ENCODE results near the gene PTCD2. TPM values are rescaled to one million over a fixed set of nuclear protein-coding genes. Genes with fewer than 3 reads are reported as not detected.

The PTCD2 gene
- polyA plus RNA-seq, 4 donors, result 9.2 to 14.8 (median 12.0) TPM

DNA sequence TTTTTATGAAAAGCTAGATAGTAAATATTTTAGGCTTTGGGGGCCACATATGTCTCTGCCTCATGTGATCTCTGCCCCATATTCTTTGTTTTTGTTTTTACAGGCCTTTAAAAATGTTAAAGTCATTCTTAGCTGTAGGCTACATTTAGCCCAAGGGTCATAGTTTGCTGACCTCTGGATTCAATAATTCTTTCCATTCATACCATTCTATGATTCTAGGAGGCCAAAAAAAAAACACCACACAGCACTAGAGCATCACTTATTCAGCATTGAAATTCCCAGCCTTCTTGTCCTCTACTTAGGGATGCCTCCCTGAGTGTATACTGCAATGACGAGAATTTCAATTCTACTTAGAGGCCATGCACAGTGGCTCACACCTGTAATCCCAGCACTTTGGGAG, 17.0 kb downstream of the PTCD2 start:
- DNase-seq (ENCODE audit: low read depth in 4 of 4, low spot score in 3 of 4), result no peak

DNA sequence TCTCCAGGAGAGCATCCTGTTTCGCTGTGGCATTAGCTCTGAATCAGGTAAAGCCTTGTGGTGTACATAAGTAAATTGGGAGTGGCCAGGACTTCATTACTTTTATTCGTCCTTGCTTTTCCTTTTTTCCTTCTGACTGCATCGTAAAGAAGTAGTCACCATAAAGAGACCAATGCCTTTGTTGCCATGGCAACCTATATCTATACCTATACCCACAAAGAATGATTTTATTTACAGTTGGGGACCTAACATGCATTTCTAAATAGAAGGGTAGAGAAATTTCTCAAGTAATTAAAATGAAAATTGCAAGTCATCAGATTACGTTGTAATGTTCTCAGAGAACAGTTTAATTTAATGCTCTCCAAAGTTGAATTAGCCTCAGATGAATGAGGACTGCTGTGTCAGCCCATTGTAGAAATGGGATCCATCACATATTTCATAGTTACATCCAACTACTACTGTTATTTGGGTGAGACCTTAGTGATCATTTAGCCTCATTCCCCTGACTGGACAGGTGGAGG, 18.6 kb downstream of the PTCD2 start:
- DNase-seq (ENCODE audit: low read depth in 4 of 4, low spot score in 3 of 4), result no peak

- DNase-seq (ENCODE audit: low read depth in 4 of 4, low spot score in 3 of 4), result no peak
Measured at GRCh38 chr5:72346398-72346797, 26.2 kb downstream of the PTCD2 start.

DNA sequence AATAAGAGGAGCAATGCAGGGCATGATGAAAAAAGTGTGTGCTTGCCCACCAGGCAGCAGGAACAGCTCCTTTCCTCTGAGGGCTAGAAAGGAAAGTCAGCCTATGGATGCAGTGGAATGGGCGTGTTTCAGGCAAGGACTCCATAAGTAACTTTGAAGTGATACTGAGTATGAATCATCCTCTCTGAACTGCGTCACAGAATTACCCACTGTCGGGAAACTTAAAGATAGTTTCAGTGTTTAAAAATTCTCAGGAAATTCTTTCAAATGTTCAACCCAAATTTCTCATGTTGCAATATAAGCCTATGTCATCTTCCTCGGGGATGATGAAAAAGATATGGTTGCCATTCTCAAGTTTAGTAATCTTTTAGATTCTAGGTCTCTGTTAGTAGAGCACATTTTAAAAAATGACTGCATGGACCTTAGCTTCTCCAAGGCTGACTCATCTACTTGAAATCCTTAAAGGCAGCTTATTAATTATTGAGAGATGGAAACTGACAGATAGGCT, 27.7 kb downstream of the PTCD2 start:
- DNase-seq (ENCODE audit: low read depth in 4 of 4, low spot score in 3 of 4), result no peak

DNA sequence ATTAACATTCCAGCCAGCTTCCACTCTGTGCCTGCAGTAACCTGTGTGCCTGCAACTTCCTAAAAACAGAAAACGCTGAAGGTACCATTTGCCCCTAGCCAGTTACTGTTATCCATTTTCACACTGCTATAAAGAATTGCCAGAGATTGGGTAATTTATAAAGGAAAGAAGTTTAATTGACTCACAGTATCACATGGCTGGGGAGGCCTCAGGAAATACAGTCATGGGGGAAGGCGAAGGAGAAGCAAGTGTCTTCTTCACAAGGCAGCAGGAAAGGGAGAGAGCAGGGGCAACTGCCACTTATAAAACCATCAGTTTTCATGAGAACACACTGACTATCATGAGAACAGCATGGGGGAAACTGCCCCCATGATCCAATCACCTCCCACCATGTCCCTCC, 31.2 kb downstream of the PTCD2 start:
- no peak for DNase-seq (ENCODE audit: low read depth in 4 of 4, low spot score in 3 of 4)

GRCh38 chr5:72352616-72353015, 32.4 kb downstream of the PTCD2 start:
- no peak for DNase-seq (ENCODE audit: low read depth in 4 of 4, low spot score in 3 of 4)

- no peak for DNase-seq (ENCODE audit: low read depth in 4 of 4, low spot score in 3 of 4)
Measured at GRCh38 chr5:72353046-72353445, 32.9 kb downstream of the PTCD2 start.

DNA sequence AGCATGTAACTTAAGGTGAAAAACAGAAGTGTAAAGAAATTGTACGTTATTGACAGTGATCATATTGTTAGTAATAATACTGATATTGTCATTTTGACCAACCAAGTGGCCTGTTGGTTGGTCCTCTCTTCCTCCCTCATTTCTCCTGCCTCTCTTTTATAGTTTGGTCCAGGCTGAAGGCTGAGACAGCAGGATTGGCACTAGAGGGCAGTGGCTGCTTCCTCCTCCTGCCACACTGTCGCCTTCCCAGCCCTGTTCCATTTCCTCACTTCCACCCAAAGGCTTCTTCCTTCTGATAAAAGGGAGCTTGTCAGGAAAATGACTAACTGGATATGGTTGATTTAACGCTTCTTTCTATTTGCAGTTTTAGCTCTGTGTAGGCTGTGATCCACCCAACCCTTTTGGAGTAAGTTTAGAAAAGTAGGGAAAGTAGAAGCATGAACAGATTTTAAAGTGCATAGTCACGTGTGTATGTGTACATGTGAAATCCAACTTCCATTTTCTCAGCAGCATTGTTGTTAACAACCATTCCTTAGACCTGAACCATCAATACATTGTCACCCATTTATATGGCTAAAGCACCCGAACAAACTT, 35.6 kb downstream of the PTCD2 start:
- DNase-seq (ENCODE audit: low read depth in 4 of 4, low spot score in 3 of 4), result peak in 1 of 4 donors; percentile 14

DNA sequence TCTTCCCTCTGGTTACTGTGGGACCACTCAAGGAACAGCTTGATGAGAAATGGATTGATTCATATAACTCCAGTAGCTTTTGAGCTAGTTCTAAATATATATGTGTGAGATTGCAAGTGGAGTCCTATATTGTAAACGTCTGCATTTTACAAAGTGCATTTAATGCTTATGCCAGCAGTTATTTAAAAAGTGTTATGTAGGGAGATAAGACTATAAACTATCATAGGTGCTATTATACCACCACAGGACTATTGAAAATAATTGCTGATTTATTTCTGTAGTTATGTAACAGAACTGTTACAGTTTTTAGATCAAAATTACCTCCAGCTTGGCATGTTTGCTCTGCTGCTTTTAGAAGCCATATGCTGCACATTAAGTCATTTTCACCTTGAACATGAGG, 36.2 kb downstream of the PTCD2 start:
- no peak for DNase-seq (ENCODE audit: low read depth in 4 of 4, low spot score in 3 of 4)

- DNase-seq (ENCODE audit: low read depth in 4 of 4, low spot score in 3 of 4), result no peak
Measured at GRCh38 chr5:72358925-72359324, 38.8 kb downstream of the PTCD2 start.

DNA sequence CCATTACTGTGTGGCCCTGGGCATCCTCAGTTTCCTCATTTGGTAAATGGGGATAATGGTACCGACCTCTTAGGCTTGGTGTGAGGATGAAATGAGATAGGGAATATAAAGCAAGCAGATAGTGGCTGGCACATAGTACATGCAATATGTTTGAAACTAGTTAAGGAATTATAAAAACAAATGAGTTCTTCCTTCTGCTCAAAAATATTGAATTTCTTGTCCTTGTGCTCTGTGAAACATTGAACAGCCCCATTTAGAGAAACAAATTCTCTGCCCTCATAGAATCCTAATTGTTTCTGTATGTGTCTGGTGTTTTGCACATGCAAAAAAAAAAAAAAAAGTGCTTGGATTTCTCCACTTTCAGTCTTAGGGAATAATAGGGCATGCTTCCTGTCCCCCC, 39.7 kb downstream of the PTCD2 start:
- DNase-seq (ENCODE audit: low read depth in 4 of 4, low spot score in 3 of 4), result no peak

GRCh38 chr5:72363166-72363802, 43.1 kb downstream of the PTCD2 start:
- no peak for DNase-seq (ENCODE audit: low read depth in 4 of 4, low spot score in 3 of 4)

- no peak for DNase-seq (ENCODE audit: low read depth in 4 of 4, low spot score in 3 of 4)
Measured at GRCh38 chr5:72364171-72364570, 44.0 kb downstream of the PTCD2 start.

DNA sequence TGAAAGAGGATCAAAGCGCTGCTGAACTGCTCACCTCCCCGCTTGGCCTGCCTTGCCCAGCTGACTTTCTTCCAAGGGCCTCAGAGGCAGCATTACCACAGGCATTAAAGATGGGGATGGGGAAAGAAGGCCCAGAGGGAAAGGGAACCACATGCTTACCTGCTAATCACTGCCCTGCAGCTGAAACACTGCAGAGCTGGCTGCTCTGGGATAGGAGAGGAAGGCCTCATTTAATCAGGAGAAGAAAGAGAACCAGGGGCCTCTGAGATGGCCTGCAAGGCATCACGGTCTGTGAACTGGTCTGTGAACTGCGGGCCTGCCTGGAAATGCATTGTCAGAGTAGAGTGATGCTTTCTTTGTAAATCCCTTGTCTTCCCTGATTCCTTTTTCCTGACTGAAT, 44.8 kb downstream of the PTCD2 start:
- DNase-seq (ENCODE audit: low read depth in 4 of 4, low spot score in 3 of 4), result no peak

GRCh38 chr5:72366324-72366976, 46.3 kb downstream of the PTCD2 start:
- DNase-seq (ENCODE audit: low read depth in 4 of 4, low spot score in 3 of 4), result peak; percentile 46 to 58 (median 50)

DNA sequence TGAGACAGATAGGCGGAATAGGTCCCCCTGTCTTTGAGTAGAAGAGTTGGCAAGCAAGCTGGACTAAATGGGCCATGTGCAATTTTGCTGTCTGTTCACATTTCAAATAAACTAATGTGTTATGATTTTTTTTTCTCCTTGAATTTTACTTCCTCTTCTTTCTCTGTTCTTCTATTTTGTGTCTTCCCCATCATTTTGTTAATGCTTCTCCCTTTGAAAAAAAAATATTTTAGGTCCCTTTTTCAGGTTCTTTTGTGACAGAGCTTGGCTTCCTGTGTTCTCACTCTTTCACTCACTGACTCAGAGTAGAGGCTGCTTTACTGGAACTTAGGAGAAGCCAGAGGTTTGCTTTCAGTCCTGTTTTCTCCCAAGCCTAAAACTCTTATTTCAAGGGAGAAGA, 48.1 kb downstream of the PTCD2 start:
- DNase-seq (ENCODE audit: low read depth in 4 of 4, low spot score in 3 of 4), result no peak

GRCh38 chr5:72369301-72369700, 49.1 kb downstream of the PTCD2 start:
- DNase-seq (ENCODE audit: low read depth in 4 of 4, low spot score in 3 of 4), result no peak

DNA sequence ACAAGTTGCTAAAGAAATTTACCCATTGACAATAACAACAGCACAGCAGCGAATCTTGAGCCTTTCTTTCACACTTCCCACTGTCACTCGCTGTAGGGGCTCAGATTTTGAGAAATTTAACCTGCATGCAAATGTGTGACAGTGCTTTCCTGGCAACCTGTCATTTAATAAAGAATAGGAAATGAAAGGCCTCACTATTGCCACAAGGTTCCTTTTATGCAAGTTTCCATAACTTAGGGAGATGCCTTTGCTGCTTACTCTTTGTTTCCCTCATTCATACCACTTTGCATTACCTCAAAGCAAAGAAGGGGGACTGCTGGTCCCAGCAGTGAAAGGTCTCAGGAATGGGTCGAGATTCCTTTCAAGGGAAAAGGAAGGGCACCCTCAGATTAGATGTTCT, 49.5 kb downstream of the PTCD2 start:
- DNase-seq (ENCODE audit: low read depth in 4 of 4, low spot score in 3 of 4), result no peak

GRCh38 chr5:72372331-72372730, 52.2 kb downstream of the PTCD2 start:
- no peak for DNase-seq (ENCODE audit: low read depth in 4 of 4, low spot score in 3 of 4)

- DNase-seq (ENCODE audit: low read depth in 4 of 4, low spot score in 3 of 4), result no peak
Measured at GRCh38 chr5:72372923-72373322, 52.8 kb downstream of the PTCD2 start.

GRCh38 chr5:72374844-72375243, 54.7 kb downstream of the PTCD2 start:
- DNase-seq (ENCODE audit: low read depth in 4 of 4, low spot score in 3 of 4), result no peak

DNA sequence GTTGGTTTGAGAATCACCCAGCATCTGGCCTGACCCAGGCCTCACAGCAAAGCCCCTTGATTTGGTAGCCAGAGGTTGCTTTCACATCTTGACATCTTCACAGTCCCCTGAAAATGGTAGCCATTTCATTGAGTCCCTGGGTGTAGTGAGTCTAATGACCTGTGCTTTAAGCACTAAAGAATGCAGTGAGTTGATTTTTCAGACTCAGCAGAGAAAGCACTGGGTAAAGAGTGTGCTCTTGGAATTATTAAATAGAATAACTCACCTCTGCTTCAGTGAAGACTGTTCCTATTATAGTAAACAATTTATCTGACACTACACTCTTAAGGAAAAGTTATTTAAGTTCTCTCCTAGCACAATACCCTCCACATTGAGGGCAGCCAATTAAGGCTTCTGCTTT, 56.2 kb downstream of the PTCD2 start:
- no peak for DNase-seq (ENCODE audit: low read depth in 4 of 4, low spot score in 3 of 4)
